RWPE2 (cell line): Measurements from ENCODE around the gene RALGAPB.

ENCODE experiments used
- ATAC-seq: fragments of 200-7000 bp; cut with Tn5 transposase; 3 replicates; pipeline ENCODE4 v1.9.1; 2021; ENCODE audit warnings: low read depth
- DNase-seq: peaks from one replicate; pipeline ENCODE4 v3.0.0-alpha.2; 2020; ENCODE audit warnings: low spot score
- H3K27ac ChIP-seq: fragments of 450-650 bp; 2 replicates; pipeline ENCODE4 v1.5.1; 2017; ENCODE audit warnings: mild to moderate bottlenecking; ENCODE audit not compliant: poor library complexity, severe bottlenecking
- H3K27me3 ChIP-seq: fragments of 250-450 bp; sonication (Bioruptor Pico); 2 replicates; pipeline ENCODE4 v1.5.1; 2021; ENCODE audit warnings: mild to moderate bottlenecking, moderate library complexity; ENCODE audit not compliant: insufficient read depth, poor library complexity, severe bottlenecking
- H3K36me3 ChIP-seq: fragments of 250-450 bp; sonication (Bioruptor Pico); 2 replicates; pipeline ENCODE4 v1.5.1; 2020; ENCODE audit warnings: low read depth, mild to moderate bottlenecking, moderate library complexity
- H3K4me1 ChIP-seq: fragments of 250-450 bp; sonication (Bioruptor Pico); 2 replicates; pipeline ENCODE4 v1.5.1; 2021; ENCODE audit warnings: mild to moderate bottlenecking, moderate library complexity; ENCODE audit not compliant: insufficient read depth, poor library complexity, severe bottlenecking
- H3K4me3 ChIP-seq: fragments of 250-450 bp; sonication (Bioruptor Pico); 2 replicates; pipeline ENCODE4 v1.5.1; 2021; ENCODE audit warnings: mild to moderate bottlenecking, moderate library complexity; ENCODE audit not compliant: severe bottlenecking
- H3K9me3 ChIP-seq: fragments of 250-450 bp; sonication (Bioruptor Pico); 2 replicates; pipeline ENCODE4 v1.5.1; 2021; ENCODE audit warnings: mild to moderate bottlenecking, moderate library complexity; ENCODE audit not compliant: severe bottlenecking
- TF ChIP-seq, protein P1 (sequence below): fragments of 450-650 bp; IDR thresholded peaks from one replicate; pipeline ENCODE4 v1.5.1; 2017; ENCODE audit warnings: mild to moderate bottlenecking, moderate library complexity; ENCODE audit not compliant: poor library complexity, severe bottlenecking

RALGAPB gene

DNA sequence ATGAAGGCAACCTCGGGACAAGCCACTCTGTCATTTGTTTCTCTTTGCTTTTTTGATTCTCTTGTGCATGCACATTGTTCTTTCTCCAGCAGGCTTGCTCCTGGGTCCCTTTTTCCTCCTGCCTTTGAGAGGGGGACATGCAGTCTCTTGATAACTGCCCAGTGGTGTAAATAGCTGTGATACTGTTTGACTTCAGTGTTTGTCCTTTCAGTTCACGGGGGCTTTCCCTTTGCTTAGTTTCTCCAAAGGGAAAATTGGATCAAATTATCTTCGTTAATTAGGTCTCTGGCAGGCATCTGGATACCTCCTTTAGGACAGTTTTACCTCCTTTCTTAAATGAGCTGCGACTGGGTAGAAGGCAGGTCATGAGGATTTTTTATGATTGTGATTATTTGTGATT, 41.5 kb downstream of the RALGAPB start:
- Histone ChIP-seq H3K36me3 (peaks cover 86% of the 10 kb centered on the region), H3K4me3 (no peak overlapping the region), H3K27ac (no peak overlapping the region), H3K27me3 (no peaks in the 10 kb centered on the region), H3K9me3 (no peaks in the 10 kb centered on the region), H3K4me1 (peaks cover 1% of the 10 kb centered on the region)
- TF ChIP-seq, protein P1, sequence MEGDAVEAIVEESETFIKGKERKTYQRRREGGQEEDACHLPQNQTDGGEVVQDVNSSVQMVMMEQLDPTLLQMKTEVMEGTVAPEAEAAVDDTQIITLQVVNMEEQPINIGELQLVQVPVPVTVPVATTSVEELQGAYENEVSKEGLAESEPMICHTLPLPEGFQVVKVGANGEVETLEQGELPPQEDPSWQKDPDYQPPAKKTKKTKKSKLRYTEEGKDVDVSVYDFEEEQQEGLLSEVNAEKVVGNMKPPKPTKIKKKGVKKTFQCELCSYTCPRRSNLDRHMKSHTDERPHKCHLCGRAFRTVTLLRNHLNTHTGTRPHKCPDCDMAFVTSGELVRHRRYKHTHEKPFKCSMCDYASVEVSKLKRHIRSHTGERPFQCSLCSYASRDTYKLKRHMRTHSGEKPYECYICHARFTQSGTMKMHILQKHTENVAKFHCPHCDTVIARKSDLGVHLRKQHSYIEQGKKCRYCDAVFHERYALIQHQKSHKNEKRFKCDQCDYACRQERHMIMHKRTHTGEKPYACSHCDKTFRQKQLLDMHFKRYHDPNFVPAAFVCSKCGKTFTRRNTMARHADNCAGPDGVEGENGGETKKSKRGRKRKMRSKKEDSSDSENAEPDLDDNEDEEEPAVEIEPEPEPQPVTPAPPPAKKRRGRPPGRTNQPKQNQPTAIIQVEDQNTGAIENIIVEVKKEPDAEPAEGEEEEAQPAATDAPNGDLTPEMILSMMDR, result no peak
- ATAC-seq, result peak; percentile 22; the same call in 1 of the 3 replicates
- DNase-seq, result no peak

DNA sequence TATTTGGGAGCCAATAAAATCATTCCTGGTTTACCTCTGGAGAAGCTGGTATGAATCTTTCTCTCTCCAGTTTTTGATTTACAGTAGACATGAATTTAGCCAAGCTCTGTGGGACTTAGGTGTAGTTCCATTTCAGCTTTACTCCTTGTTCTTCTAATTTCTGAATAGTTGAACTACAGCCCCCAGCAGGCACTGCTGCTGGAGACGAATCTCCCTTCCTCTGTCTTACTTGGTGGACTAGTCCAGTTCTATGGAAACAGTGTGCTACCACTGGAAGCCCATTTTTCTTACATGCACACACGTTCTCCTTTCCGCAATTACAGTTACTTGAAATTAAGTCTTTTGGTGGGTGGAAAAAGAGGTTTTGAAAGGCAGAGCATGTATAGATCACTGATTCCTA, 42.3 kb downstream of the RALGAPB start:
- DNase-seq (no peak), ATAC-seq (no peak)
- Histone ChIP-seq H3K4me1 (peaks cover 9% of the 10 kb centered on the region), H3K9me3 (no peaks in the 10 kb centered on the region), H3K27ac (no peak overlapping the region), H3K4me3 (no peak overlapping the region), H3K36me3 (peaks cover 86% of the 10 kb centered on the region), H3K27me3 (no peaks in the 10 kb centered on the region)
- TF ChIP-seq, protein P1, result no peak

DNA sequence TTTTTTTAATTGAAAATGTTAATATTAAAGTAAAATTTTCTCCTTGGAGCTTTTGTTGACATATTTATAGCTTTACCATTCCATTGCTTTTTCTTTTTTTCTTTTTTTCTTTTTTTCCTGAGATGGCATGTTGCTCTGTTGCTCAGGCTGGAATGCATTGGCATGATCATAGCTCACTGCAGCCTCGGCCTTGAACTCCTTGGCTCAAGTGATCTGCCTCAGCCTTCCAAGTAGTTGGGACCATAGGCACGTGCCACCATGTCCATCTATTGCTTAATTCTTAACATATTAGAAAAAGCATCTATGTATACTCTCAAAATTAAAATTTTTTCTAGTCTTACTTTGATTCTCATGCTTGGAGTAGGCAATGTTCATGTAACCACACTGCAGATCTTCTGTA, 43.0 kb downstream of the RALGAPB start:
- TF ChIP-seq, protein P1, result no peak
- DNase-seq, result no peak
- Histone ChIP-seq H3K27me3 (no peaks in the 10 kb centered on the region), H3K4me3 (no peak overlapping the region), H3K9me3 (no peaks in the 10 kb centered on the region), H3K36me3 (peaks cover 85% of the 10 kb centered on the region), H3K27ac (no peak overlapping the region), H3K4me1 (peaks cover 16% of the 10 kb centered on the region)
- no peak for ATAC-seq

GRCh38 chr20:38519426-38519825, 46.8 kb downstream of the RALGAPB start:
- H3K27me3 ChIP-seq, result no peaks in the 10 kb centered on the region
- peaks cover 25% of the 10 kb centered on the region for H3K4me1 ChIP-seq
- peaks cover 88% of the 10 kb centered on the region for H3K36me3 ChIP-seq
- DNase-seq, result no peak
- no peak for ATAC-seq
- no peak overlapping the region for H3K27ac ChIP-seq
- TF ChIP-seq, protein P1, result no peak
- H3K9me3 ChIP-seq, result no peaks in the 10 kb centered on the region
- no peak overlapping the region for H3K4me3 ChIP-seq

DNA sequence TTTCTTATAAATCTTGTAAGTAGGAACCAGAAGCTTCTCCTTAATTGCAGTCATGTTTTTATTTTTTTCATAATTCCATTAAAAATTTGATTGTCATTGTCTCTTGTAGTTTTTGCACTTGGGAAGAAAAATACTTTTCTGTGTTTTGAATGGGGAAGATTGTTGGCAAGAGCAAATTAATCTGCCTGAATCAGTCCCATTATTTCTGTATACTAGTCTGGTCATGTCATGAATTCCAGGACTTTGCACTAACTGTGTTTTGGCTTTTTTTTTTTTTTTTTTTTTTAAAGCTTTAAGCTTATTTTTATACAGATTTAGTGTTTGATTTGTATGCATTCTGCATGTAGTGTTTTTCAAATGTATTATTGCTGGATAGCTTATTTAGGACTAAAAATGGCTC, 47.6 kb downstream of the RALGAPB start:
- no peak overlapping the region for H3K27ac ChIP-seq
- peaks cover 91% of the 10 kb centered on the region for H3K36me3 ChIP-seq
- no peaks in the 10 kb centered on the region for H3K27me3 ChIP-seq
- no peaks in the 10 kb centered on the region for H3K9me3 ChIP-seq
- H3K4me1 ChIP-seq, result peaks cover 25% of the 10 kb centered on the region
- H3K4me3 ChIP-seq, result no peak overlapping the region
- no peak for DNase-seq
- TF ChIP-seq, protein P1, result no peak
- ATAC-seq, result peak; percentile 49; the same call in 2 of the 3 replicates
